Esophagus muscularis mucosa (tissue), 3 donors: ENCODE results near the gene CACNA1E.

Experiments used
- CTCF ChIP-seq, 3 experiments: fragments of 200-600 bp in 2 of 3; fragments of 450-650 bp in 1 of 3; sonication (generic) in 2 of 3; IDR thresholded peaks; one replicate each; pipeline ENCODE4 v1.5.1; 2017 to 2019; ENCODE audit warnings: antibody characterized with exemption in 3 of 3, mild to moderate bottlenecking in 2 of 3, moderate library complexity in 1 of 3
- POLR2A ChIP-seq: fragments of 450-650 bp; IDR thresholded peaks from one replicate; pipeline ENCODE4 v1.6.1; 2017; ENCODE audit warnings: antibody characterized with exemption, moderate library complexity, mild to moderate bottlenecking, low read depth

- no peak for TF ChIP-seq POLR2A
- no peak for TF ChIP-seq CTCF (IDR thresholded peaks at IDR 0.05)
These were observed 14.6 kb downstream of the CACNA1E start for GRCh38 chr1:181497870-181498269.
